Mesothelial cell of epicardium (in vitro differentiated cells): ENCODE measurements around the gene FBXO31. TPM values are rescaled to one million over a fixed set of nuclear protein-coding genes. Genes with fewer than 3 reads are reported as not detected.

ENCODE experiments used
- DNase-seq, 2 experiments: peaks; one replicate each; pipeline ENCODE4 v3.0.0; 2021; ENCODE audit warnings: low spot score in 2 of 2; ENCODE audit not compliant: unreplicated experiment in 2 of 2
- H3K27ac Mint-ChIP-seq: 2 replicates; pipeline ENCODE4 v1.8.0; 2021; ENCODE audit warnings: mixed read lengths
- H3K27me3 Mint-ChIP-seq: 2 replicates; pipeline ENCODE4 v1.8.0; 2021; ENCODE audit warnings: low read depth, mixed read lengths
- H3K36me3 Mint-ChIP-seq: 2 replicates; pipeline ENCODE4 v1.8.0; 2021; ENCODE audit warnings: mixed read lengths
- H3K4me1 Mint-ChIP-seq: 2 replicates; pipeline ENCODE4 v1.8.0; 2021; ENCODE audit warnings: mixed read lengths
- H3K4me3 Mint-ChIP-seq: 2 replicates; pipeline ENCODE4 v1.8.0; 2021; ENCODE audit warnings: mild to moderate bottlenecking, moderate library complexity, mixed read lengths
- H3K9me3 Mint-ChIP-seq: 2 replicates; pipeline ENCODE4 v1.8.0; 2021; ENCODE audit warnings: mixed read lengths
- CTCF ChIP-seq: fragments of 200-600 bp; sonication (generic); IDR thresholded peaks from one replicate; pipeline ENCODE4 v1.5.0; 2021; ENCODE audit warnings: antibody characterized with exemption; ENCODE audit not compliant: unreplicated experiment
- total RNA-seq: library from RNA; stranded (reverse); gene quantifications from 3 replicates; pipeline ENCODE4 v1.2.1, GENCODE V29; 2021

FBXO31 gene
- total RNA-seq, 1 donor from 2014 or later, result 38.1 TPM

- H3K4me1 Mint-ChIP-seq, result no peaks in the 10 kb centered on the region
- H3K27ac Mint-ChIP-seq, result no peak overlapping the region
- no peak for TF ChIP-seq CTCF
- no peak for DNase-seq
- no peaks in the 10 kb centered on the region for H3K9me3 Mint-ChIP-seq
- H3K27me3 Mint-ChIP-seq, result no peaks in the 10 kb centered on the region
- H3K4me3 Mint-ChIP-seq, result no peak overlapping the region
- H3K36me3 Mint-ChIP-seq, result peaks cover 19% of the 10 kb centered on the region
These were observed 37.0 kb downstream of the FBXO31 start for GRCh38 chr16:87346517-87347060.

- no peak for DNase-seq
- Mint-ChIP-seq H3K36me3 (peaks cover 19% of the 10 kb centered on the region), H3K4me1 (no peaks in the 10 kb centered on the region), H3K27me3 (no peaks in the 10 kb centered on the region), H3K9me3 (no peaks in the 10 kb centered on the region), H3K4me3 (no peak overlapping the region), H3K27ac (no peak overlapping the region)
- TF ChIP-seq CTCF, result no peak
These were observed 37.7 kb downstream of the FBXO31 start for GRCh38 chr16:87345726-87346424.

- no peak for TF ChIP-seq CTCF
- Mint-ChIP-seq H3K36me3 (peaks cover 23% of the 10 kb centered on the region), H3K9me3 (no peaks in the 10 kb centered on the region), H3K4me1 (no peaks in the 10 kb centered on the region), H3K27ac (no peak overlapping the region), H3K4me3 (no peak overlapping the region), H3K27me3 (no peaks in the 10 kb centered on the region)
- DNase-seq, result no peak
These were observed 38.5 kb downstream of the FBXO31 start for GRCh38 chr16:87344931-87345631.

GRCh38 chr16:87344165-87344930 lies 39.2 kb downstream of the FBXO31 start:
- H3K27me3 Mint-ChIP-seq, result no peaks in the 10 kb centered on the region
- no peak for TF ChIP-seq CTCF
- DNase-seq, result no peak
- H3K4me1 Mint-ChIP-seq, result no peaks in the 10 kb centered on the region
- no peak overlapping the region for H3K4me3 Mint-ChIP-seq
- H3K27ac Mint-ChIP-seq, result no peak overlapping the region
- H3K9me3 Mint-ChIP-seq, result no peaks in the 10 kb centered on the region
- H3K36me3 Mint-ChIP-seq, result peaks cover 27% of the 10 kb centered on the region

GRCh38 chr16:87343753-87344050 lies 39.9 kb downstream of the FBXO31 start:
- TF ChIP-seq CTCF, result no peak
- Mint-ChIP-seq H3K4me1 (no peaks in the 10 kb centered on the region), H3K36me3 (peaks cover 28% of the 10 kb centered on the region), H3K27me3 (no peaks in the 10 kb centered on the region), H3K4me3 (no peak overlapping the region), H3K27ac (no peak overlapping the region), H3K9me3 (no peaks in the 10 kb centered on the region)
- no peak for DNase-seq
